HepG2 (cell line): ENCODE measurements around the gene BTBD6. TPM values are rescaled to one million over a fixed set of nuclear protein-coding genes. Genes with fewer than 3 reads are reported as not detected.

ENCODE experiments used
- ATAC-seq: fragments of 200-7000 bp; cut with Tn5 transposase; 3 replicates; pipeline ENCODE4 v1.9.1; 2020; ENCODE audit warnings: mild to moderate bottlenecking, moderate library complexity
- BruUV-seq: library from RNA; stranded (reverse); fragments of 400-500 nt; replicated peaks from 2 replicates; lab custom pipeline; 2021; lab: Mats Ljungman, UMichigan
- CTCF ChIA-PET: fragments of 300-600 bp; formaldehyde crosslinking; extraction: SDS; loops from one replicate; lab custom pipeline; 2021; ENCODE audit warnings: low total read pairs, inconsistent platforms, low intra/inter-chr PET ratio; lab: Yijun Ruan, JAX
- POLR2A ChIA-PET: fragments of 350-600 bp; sonication (Branson Sonifier 250); formaldehyde crosslinking; loops from one replicate; lab custom pipeline; 2020; ENCODE audit warnings: antibody characterized with exemption, inconsistent platforms; lab: Yijun Ruan, JAX
- DNase-seq: peaks from one replicate; pipeline ENCODE4 v3.0.0-alpha.2; 2015; ENCODE audit warnings: low spot score
- FAIRE-seq: peaks from 3 replicates; lab custom pipeline; 2011; peaks lifted over from hg19 to GRCh38; lab: Jason Lieb, UNC
- H2AFZ ChIP-seq: one replicate; pipeline ENCODE4 v1.6.1; 2011; ENCODE audit warnings: low read length, inconsistent platforms
- H3K27ac ChIP-seq: fragments of 300-600 bp; 3 replicates; pipeline ENCODE4 v1.8.0; 2011; ENCODE audit warnings: mixed run types, mild to moderate bottlenecking, mixed read lengths, low read length, inconsistent platforms; ENCODE audit not compliant: insufficient read depth; ENCODE audit errors: extremely low read length
- H3K27me3 ChIP-seq, 2 experiments: fragments of 200-600 bp in 1 of 2; 2 replicates in 1 of 2; 3 replicates in 1 of 2; pipeline versions ENCODE4 v1.6.0 to v1.8.0; 2011; ENCODE audit warnings: low read length in 2 of 2, mild to moderate bottlenecking in 2 of 2, moderate library complexity in 2 of 2, inconsistent platforms in 1 of 2; ENCODE audit not compliant: insufficient read depth in 2 of 2, control insufficient read depth in 1 of 2
- H3K36me3 ChIP-seq, 2 experiments: fragments of 200-600 bp in 1 of 2; replicated peaks in 1 of 2; 2 replicates in 1 of 2; 3 replicates in 1 of 2; pipeline versions ENCODE4 v1.5.1 to v1.8.0; 2011; ENCODE audit warnings: low read length in 2 of 2, inconsistent platforms in 1 of 2; ENCODE audit not compliant: insufficient read depth in 2 of 2, control insufficient read depth in 1 of 2
- H3K4me1 ChIP-seq: 2 replicates; pipeline ENCODE4 v1.5.1; 2012; ENCODE audit warnings: low read length, inconsistent platforms; ENCODE audit not compliant: insufficient read depth
- H3K4me2 ChIP-seq: 2 replicates; pipeline ENCODE4 v1.6.0; 2011; ENCODE audit warnings: low read depth, low read length, inconsistent platforms
- H3K4me3 ChIP-seq, 3 experiments: fragments of 200-600 bp in 1 of 3; sonication (generic), shearing (Covaris generic) in 1 of 3; replicated peaks in 1 of 3; 2 replicates each; pipeline ENCODE4 v1.5.1; 2011 to 2016; ENCODE audit warnings: low read length in 3 of 3, inconsistent platforms in 2 of 3, low read depth in 2 of 3, mild to moderate bottlenecking in 2 of 3, control low read depth in 1 of 3, mixed read lengths in 1 of 3; ENCODE audit not compliant: insufficient read depth in 1 of 3
- H3K79me2 ChIP-seq: one replicate; pipeline ENCODE4 v1.6.1; 2011; ENCODE audit warnings: low read length, inconsistent platforms; ENCODE audit not compliant: insufficient read depth
- H3K9ac ChIP-seq: 2 replicates; pipeline ENCODE4 v1.6.0; 2011; ENCODE audit warnings: mild to moderate bottlenecking, low read depth, low read length, inconsistent platforms; ENCODE audit not compliant: insufficient read depth
- H3K9me3 ChIP-seq: 2 replicates; pipeline ENCODE4 v1.5.1; 2012; ENCODE audit warnings: mild to moderate bottlenecking, low read length
- H4K20me1 ChIP-seq: 2 replicates; pipeline ENCODE4 v1.6.0; 2011; ENCODE audit warnings: inconsistent platforms, mild to moderate bottlenecking, low read length, moderate library complexity; ENCODE audit not compliant: insufficient read depth
- AKAP8 ChIP-seq: sonication (generic); formaldehyde crosslinking; IDR thresholded peaks from 2 replicates; pipeline ENCODE4 v1.5.1; 2020; ENCODE audit warnings: mild to moderate bottlenecking, missing genetic modification reagents
- ATF1 ChIP-seq: IDR thresholded peaks from 2 replicates; pipeline ENCODE4 v1.6.1; 2016; ENCODE audit warnings: mild to moderate bottlenecking, control low read depth
- FOXP4 ChIP-seq: sonication (generic); formaldehyde crosslinking; IDR thresholded peaks from 2 replicates; pipeline ENCODE4 v1.4.0; 2020; ENCODE audit warnings: missing genetic modification reagents
- MBD4 ChIP-seq: IDR thresholded peaks from 2 replicates; pipeline ENCODE4 v1.6.1; 2012; ENCODE audit warnings: low read length, inconsistent platforms, borderline replicate concordance
- NCOA1 ChIP-seq: sonication (generic); formaldehyde crosslinking; IDR thresholded peaks from 2 replicates; pipeline ENCODE4 v1.9.0; 2021; ENCODE audit warnings: missing genetic modification reagents
- NPAS2 ChIP-seq: sonication (generic); formaldehyde crosslinking; IDR thresholded peaks from 2 replicates; pipeline ENCODE4 v1.8.0; 2022; ENCODE audit warnings: mild to moderate bottlenecking, missing genetic modification reagents, borderline replicate concordance
- PAX8 ChIP-seq: sonication (generic); formaldehyde crosslinking; IDR thresholded peaks from 2 replicates; pipeline ENCODE4 v1.8.0; 2022; ENCODE audit warnings: mild to moderate bottlenecking, missing genetic modification reagents, borderline replicate concordance
- ZFP62 ChIP-seq: sonication (generic); formaldehyde crosslinking; IDR thresholded peaks from 2 replicates; pipeline ENCODE4 v1.4.0; 2020; ENCODE audit warnings: missing genetic modification reagents
- ZNF709 ChIP-seq: sonication (generic); formaldehyde crosslinking; IDR thresholded peaks from 2 replicates; pipeline ENCODE4 v1.5.0; 2020; ENCODE audit warnings: mild to moderate bottlenecking, missing genetic modification reagents
- ZNF761 ChIP-seq: sonication (generic); formaldehyde crosslinking; conservative IDR thresholded peaks from 2 replicates; pipeline ENCODE4 v1.4.0; 2020; ENCODE audit warnings: mild to moderate bottlenecking, missing genetic modification reagents
- ZNF83 ChIP-seq: sonication (generic); formaldehyde crosslinking; IDR thresholded peaks from 2 replicates; pipeline ENCODE4 v1.4.0; 2020; ENCODE audit warnings: missing genetic modification reagents, mild to moderate bottlenecking, borderline replicate concordance
- WGBS: methylation state at CpG from one replicate; pipeline ENCODE4 v1.1.6; 2017; ENCODE audit warnings: low lambda C conversion rate; 5-methylcytosine and 5-hydroxymethylcytosine counted together
- in situ Hi-C: cut with HindIII; loops from 2 replicates; pipeline ENCODE4 v1.10.0; 2017; ENCODE audit warnings: low pct_unique_long_range_greater_than_20kb; ENCODE audit not compliant: extremely low pct_ligation_motif_present
- intact Hi-C: fragments of 100-400 bp; cut with micrococcal nuclease; formaldehyde crosslinking; loops from one replicate; pipeline ENCODE4 v1.10.0; 2022; ENCODE audit not compliant: unreplicated experiment
- polyA plus RNA-seq, 8 experiments: library from polyadenylated mRNA; depleted of rRNA in 3 of 8; stranded (reverse) in 7 of 8; unstranded in 1 of 8; fragments of >200 nt; fragmentation: Illumina TruSeq in 4 of 8; extraction: Trizol in 4 of 8; gene quantifications; 2 replicates each; pipeline versions ENCODE4 v1.2.1 to v1.2.3, GENCODE V29; 2011 to 2016; ENCODE audit warnings: low read depth in 4 of 8, missing spikeins in 1 of 8, mixed read lengths in 1 of 8; ENCODE audit not compliant: insufficient read depth in 1 of 8
- total RNA-seq, 5 experiments: library from RNA; depleted of rRNA; stranded (reverse); fragments of >200 nt; fragmentation: Illumina TruSeq; extraction: Trizol; gene quantifications; 2 replicates each; pipeline ENCODE4 v1.2.3, GENCODE V29; 2016; ENCODE audit warnings: low read depth in 1 of 5
- TF ChIP-seq, protein P1 (sequence below): sonication (generic); formaldehyde crosslinking; IDR thresholded peaks from 2 replicates; pipeline ENCODE4 v1.4.0; 2020; ENCODE audit warnings: missing genetic modification reagents, borderline replicate concordance
- TF ChIP-seq, protein P2 (sequence below): sonication (generic); formaldehyde crosslinking; IDR thresholded peaks from 2 replicates; pipeline ENCODE4 v1.5.1; 2020; ENCODE audit warnings: mild to moderate bottlenecking, missing genetic modification reagents

The BTBD6 gene
- total and polyA plus RNA-seq, 2 of the 13 experiments (the other 11 are each of a cell fraction or from before 2014, with no cell fraction given): not detected

- BruUV-seq: no TSS peak
- no peak for FAIRE-seq
- H4K20me1 ChIP-seq: no peaks in the 10 kb centered on the region; the same call in 1 of the 2 replicates
- H3K9ac ChIP-seq: no peak overlapping the region
- peaks cover 0 to 2% of the 10 kb centered on the region in 2 experiments; a peak in 1 of 5 replicates for H3K36me3 ChIP-seq
- intact Hi-C loops: no loop called here
- peak; percentile 6 for ATAC-seq
- POLR2A ChIA-PET: no interaction called here
- TF ChIP-seq, protein P1, sequence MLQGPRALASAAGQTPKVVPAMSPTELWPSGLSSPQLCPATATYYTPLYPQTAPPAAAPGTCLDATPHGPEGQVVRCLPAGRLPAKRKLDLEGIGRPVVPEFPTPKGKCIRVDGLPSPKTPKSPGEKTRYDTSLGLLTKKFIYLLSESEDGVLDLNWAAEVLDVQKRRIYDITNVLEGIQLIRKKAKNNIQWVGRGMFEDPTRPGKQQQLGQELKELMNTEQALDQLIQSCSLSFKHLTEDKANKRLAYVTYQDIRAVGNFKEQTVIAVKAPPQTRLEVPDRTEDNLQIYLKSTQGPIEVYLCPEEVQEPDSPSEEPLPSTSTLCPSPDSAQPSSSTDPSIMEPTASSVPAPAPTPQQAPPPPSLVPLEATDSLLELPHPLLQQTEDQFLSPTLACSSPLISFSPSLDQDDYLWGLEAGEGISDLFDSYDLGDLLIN (CRISPR knock-in tag): no peak
- TF ChIP-seq ATF1 (CRISPR knock-in tag) (no peak), ZNF709 (CRISPR knock-in tag) (no peak), ZNF761 (CRISPR knock-in tag) (no peak), NCOA1 (CRISPR knock-in tag) (no peak), NPAS2 (CRISPR knock-in tag) (no peak), AKAP8 (no peak), FOXP4 (CRISPR knock-in tag) (no peak), PAX8 (CRISPR knock-in tag) (no peak), MBD4 (no peak), ZNF83 (CRISPR knock-in tag) (no peak), ZFP62 (no peak)
- TF ChIP-seq, protein P2, sequence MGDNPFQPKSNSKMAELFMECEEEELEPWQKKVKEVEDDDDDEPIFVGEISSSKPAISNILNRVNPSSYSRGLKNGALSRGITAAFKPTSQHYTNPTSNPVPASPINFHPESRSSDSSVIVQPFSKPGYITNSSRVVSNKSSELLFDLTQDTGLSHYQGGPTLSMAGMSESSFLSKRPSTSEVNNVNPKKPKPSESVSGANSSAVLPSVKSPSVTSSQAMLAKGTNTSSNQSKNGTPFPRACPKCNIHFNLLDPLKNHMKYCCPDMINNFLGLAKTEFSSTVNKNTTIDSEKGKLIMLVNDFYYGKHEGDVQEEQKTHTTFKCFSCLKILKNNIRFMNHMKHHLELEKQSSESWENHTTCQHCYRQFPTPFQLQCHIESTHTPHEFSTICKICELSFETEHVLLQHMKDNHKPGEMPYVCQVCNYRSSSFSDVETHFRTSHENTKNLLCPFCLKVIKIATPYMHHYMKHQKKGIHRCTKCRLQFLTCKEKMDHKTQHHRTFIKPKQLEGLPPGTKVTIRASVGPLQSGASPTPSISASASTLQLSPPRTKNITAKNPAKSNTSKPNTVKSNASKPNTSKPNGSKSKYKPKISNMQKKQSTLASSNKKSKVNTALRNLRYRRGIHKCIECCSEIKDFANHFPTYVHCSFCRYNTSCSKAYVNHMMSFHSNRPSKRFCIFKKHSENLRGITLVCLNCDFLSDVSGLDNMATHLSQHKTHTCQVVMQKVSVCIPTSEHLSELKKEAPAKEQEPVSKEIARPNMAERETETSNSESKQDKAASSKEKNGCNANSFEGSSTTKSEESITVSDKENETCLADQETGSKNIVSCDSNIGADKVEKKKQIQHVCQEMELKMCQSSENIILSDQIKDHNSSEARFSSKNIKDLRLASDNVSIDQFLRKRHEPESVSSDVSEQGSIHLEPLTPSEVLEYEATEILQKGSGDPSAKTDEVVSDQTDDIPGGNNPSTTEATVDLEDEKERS (CRISPR knock-in tag): no peak
- TF ChIP-seq, all 625 proteins: peak for 0
- Histone ChIP-seq H3K4me2 (no peak overlapping the region), H3K9me3 (no peaks in the 10 kb centered on the region), H3K79me2 (no peaks in the 10 kb centered on the region), H3K4me3 (no peak overlapping the region), H3K27me3 (peaks cover under 1 to 9% of the 10 kb centered on the region in 2 experiments; a peak in 4 of 5 replicates), H3K4me1 (peaks cover 10% of the 10 kb centered on the region; the same call in 1 of the 2 replicates), H2AFZ (no peak overlapping the region), H3K27ac (no peak overlapping the region)
- in situ Hi-C loops: no loop called here
- DNase-seq: no peak
- no CpG with 5 or more reads among the region's 5 CpGs for WGBS
- CTCF ChIA-PET: no interaction called here
These were observed 41.5 kb upstream of the BTBD6 start for GRCh38 chr14:105206873-105207272.
